ENCODE results near the gene CAMTA1. TPM values are rescaled to one million over a fixed set of nuclear protein-coding genes. Genes with fewer than 3 reads are reported as not detected.
"Not testable (repeated sequence)": the region's sequence is repeated elsewhere in the genome, so short reads cannot be mapped to it uniquely, and the experiment has no call there.

The CAMTA1 gene
- total RNA-seq, 1 donor from 2014 or later = 160 TPM

DNA sequence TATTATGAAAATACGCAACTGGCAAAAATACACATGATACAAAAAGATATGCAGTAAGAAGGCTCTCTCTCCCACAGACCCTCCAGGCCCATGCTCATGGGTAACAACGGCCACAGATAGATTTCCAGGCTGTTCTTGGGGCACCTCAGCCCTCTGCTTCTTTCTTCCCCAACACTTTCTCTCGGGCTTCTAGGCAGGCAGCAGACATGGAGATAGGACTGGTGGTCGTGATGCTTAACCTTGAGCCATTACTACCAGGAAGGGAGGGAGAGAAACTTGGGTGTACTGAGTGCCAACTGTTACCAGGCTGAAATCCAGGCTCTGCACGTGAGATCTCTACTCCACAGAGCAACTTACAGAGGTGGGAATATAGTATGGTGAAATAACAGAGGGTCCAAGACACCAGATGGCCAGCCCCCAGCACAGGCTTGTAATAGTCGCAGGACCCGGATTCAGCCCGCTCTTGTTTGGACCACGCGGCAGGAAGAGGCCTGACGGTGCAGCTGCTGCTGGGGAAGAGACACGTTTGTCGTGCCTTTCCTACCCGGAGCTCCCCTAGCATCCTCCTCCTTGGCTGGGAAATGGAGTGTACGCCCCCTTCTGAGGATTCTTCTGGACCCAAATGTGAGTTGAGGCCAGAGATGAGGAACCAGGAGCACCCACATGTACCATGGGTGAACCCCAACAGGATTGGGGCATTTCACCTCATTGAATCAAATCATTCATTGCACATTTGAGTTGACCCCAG is 544.8 kb downstream of the CAMTA1 start:
- H3K4me3 ChIP-seq = no peak overlapping the region
- peaks cover 13% of the 10 kb centered on the region for H3K4me1 ChIP-seq
- H3K27me3 ChIP-seq (ENCODE audit: low read depth) = peaks cover 28% of the 10 kb centered on the region
- intact Hi-C loops (cut with micrococcal nuclease) = no loop called here
- H3K9me3 ChIP-seq (replicated peaks) = peaks cover 9% of the 10 kb centered on the region
- TF ChIP-seq, protein P1, sequence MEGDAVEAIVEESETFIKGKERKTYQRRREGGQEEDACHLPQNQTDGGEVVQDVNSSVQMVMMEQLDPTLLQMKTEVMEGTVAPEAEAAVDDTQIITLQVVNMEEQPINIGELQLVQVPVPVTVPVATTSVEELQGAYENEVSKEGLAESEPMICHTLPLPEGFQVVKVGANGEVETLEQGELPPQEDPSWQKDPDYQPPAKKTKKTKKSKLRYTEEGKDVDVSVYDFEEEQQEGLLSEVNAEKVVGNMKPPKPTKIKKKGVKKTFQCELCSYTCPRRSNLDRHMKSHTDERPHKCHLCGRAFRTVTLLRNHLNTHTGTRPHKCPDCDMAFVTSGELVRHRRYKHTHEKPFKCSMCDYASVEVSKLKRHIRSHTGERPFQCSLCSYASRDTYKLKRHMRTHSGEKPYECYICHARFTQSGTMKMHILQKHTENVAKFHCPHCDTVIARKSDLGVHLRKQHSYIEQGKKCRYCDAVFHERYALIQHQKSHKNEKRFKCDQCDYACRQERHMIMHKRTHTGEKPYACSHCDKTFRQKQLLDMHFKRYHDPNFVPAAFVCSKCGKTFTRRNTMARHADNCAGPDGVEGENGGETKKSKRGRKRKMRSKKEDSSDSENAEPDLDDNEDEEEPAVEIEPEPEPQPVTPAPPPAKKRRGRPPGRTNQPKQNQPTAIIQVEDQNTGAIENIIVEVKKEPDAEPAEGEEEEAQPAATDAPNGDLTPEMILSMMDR (IDR thresholded peaks at IDR 0.05; ENCODE audit: borderline replicate concordance) = no peak
- no peak overlapping the region for H3K27ac ChIP-seq (replicated peaks)
- no peak for DNase-seq
- no peaks in the 10 kb centered on the region for H3K36me3 ChIP-seq

DNA sequence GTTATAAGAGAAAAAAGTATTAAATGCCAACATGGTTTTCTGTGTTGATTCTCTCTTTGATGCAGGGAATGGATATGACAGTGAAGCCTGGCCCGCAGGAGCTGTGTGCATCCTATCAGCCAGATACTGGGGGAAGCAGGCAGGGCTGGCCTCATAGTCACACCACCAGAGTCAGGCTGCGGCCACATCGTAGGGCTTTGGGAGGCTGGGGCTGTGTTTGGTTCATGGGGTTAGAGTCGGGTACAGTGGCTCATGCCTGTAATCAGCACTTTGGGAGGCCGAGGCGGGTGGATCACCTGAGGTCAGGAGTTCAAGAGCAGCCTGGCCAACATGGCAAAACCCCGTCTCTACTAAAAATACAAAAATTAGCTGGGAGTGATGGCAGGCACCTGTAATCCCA is 545.5 kb downstream of the CAMTA1 start:
- DNase-seq; H3K9me3 ChIP-seq (replicated peaks); H3K4me3 ChIP-seq; intact Hi-C loops (cut with micrococcal nuclease); H3K27ac ChIP-seq (replicated peaks); H3K36me3 ChIP-seq: not testable (repeated sequence)
- H3K27me3 ChIP-seq (ENCODE audit: low read depth) = peaks cover 28% of the 10 kb centered on the region
- peaks cover 13% of the 10 kb centered on the region for H3K4me1 ChIP-seq

DNA sequence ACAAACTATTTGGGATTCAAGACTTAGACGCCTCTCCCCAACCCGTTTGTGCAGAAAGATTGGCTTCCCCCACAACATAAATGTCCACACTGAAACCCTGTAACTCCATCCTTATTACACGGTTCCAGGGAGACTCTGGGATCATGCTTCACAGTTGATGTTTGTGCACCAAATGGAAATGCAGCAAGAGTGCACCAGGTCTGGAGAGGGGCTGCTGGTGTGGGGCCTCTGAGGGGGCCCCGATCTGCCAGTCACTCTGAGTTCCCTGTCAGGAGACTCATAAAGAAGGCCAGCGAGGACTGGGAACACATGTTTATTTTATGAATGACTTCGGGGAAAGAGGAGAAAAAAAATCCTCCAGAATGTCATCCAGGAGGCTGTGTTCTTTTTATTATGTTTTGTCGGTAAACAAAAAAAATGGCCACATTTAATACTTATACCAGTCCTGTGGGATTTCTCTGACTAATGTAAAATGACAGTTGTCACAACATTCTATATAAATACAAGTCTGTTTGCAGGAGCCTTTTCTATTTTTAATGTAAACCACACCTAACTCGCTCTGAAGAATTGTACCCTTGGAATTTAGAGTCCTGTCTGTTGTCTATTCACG is 546.8 kb downstream of the CAMTA1 start:
- Histone ChIP-seq H3K4me3 (no peak overlapping the region), H3K9me3 (replicated peaks) (peaks cover 9% of the 10 kb centered on the region), H3K27ac (replicated peaks) (no peak overlapping the region), H3K27me3 (ENCODE audit: low read depth) (peaks cover 28% of the 10 kb centered on the region), H3K36me3 (no peaks in the 10 kb centered on the region), H3K4me1 (peaks cover 13% of the 10 kb centered on the region)
- intact Hi-C loops (cut with micrococcal nuclease) = no loop called here
- DNase-seq = no peak
- TF ChIP-seq, protein P1 (IDR thresholded peaks at IDR 0.05; ENCODE audit: borderline replicate concordance) = no peak

DNA sequence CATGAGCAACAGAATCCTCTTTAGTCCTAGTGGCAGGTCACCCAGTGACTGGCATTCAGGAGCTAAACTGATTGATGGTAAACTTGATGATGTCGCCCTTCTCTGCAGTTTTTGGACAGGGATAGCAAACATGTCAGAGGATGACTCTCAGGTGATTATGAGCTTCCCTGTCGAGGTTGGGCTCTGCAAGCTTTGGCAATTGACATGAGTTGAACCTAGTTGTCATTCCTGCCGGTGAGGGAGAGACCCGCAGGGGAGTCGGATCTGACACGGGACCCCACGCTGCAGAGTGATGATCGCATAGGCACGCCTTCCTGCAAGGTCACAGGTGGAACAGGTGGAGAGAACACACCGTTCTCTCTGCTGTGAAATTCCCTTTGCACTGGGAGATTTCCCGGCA is 547.8 kb downstream of the CAMTA1 start:
- intact Hi-C loops (cut with micrococcal nuclease) = no loop called here

DNA sequence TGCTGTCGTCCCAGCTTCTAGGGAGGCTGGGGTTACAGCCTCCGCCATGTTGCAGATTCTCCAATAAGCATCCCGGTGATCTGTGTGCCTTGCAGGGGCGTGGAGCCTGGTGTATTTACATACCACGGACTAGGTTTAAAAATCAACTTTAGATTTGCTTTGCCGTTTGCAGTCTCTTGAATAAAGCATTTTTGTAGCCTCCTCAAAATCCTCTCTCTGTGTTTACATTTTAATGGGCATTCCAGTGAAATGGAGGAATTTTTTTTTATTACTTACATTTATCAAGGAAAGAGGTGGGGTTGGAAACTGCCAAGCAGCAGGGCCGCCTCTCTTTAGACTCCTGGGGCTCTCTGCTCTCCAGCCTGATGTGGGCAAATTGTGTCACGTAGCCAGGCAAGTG is 548.4 kb downstream of the CAMTA1 start:
- TF ChIP-seq, protein P1 (IDR thresholded peaks at IDR 0.05; ENCODE audit: borderline replicate concordance) = no peak
- no peak for DNase-seq
- H3K36me3 ChIP-seq = no peaks in the 10 kb centered on the region
- intact Hi-C loops (cut with micrococcal nuclease) = no loop called here
- no peaks in the 10 kb centered on the region for H3K9me3 ChIP-seq (replicated peaks)
- H3K27me3 ChIP-seq (ENCODE audit: low read depth) = peaks cover 22% of the 10 kb centered on the region
- H3K4me3 ChIP-seq = no peak overlapping the region
- no peak overlapping the region for H3K27ac ChIP-seq (replicated peaks)
- peaks cover 13% of the 10 kb centered on the region for H3K4me1 ChIP-seq

More for the DNA sequence above, 547.8 kb downstream of the CAMTA1 start:
- no peak overlapping the region for H3K27ac ChIP-seq (replicated peaks)
- TF ChIP-seq, protein P1 (IDR thresholded peaks at IDR 0.05; ENCODE audit: borderline replicate concordance) = no peak
- no peak overlapping the region for H3K4me3 ChIP-seq
- peaks cover 25% of the 10 kb centered on the region for H3K27me3 ChIP-seq (ENCODE audit: low read depth)
- H3K4me1 ChIP-seq = peaks cover 13% of the 10 kb centered on the region
- no peak for DNase-seq
- H3K36me3 ChIP-seq = no peaks in the 10 kb centered on the region
- H3K9me3 ChIP-seq (replicated peaks) = peaks cover under 1% of the 10 kb centered on the region

DNA sequence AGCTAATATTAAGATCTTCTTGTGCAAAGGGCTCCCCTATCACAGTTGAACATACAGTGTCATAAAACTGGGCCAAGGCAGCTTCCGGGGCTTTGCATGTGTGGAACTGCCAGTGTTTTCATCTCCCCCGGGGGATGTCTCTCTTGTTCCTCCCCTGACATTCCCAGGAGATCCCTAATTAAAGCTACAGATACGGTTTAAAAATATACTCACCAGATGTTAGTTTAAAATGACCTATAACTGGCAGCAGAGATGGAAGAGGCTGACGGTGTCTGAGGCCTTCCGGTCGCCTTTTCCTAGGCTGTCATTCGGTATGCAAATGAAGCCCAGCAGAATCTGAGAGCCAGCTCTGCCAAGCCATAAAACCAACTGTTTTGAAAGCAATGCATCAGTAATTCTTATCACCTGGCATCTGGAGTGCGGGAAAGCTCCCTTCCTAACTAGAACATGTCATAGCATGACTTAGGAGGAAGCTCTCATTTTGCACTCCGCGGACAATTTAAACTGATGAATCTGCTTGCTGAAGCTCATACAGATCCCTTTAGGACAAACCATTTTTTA is 549.3 kb downstream of the CAMTA1 start:
- intact Hi-C loops (cut with micrococcal nuclease) = no loop called here
- Histone ChIP-seq H3K4me1 (peaks cover 13% of the 10 kb centered on the region), H3K27ac (replicated peaks) (no peak overlapping the region), H3K27me3 (ENCODE audit: low read depth) (peaks cover 20% of the 10 kb centered on the region), H3K4me3 (no peak overlapping the region), H3K36me3 (no peaks in the 10 kb centered on the region), H3K9me3 (replicated peaks) (peaks cover 2% of the 10 kb centered on the region)
- TF ChIP-seq, protein P1 (IDR thresholded peaks at IDR 0.05; ENCODE audit: borderline replicate concordance) = no peak
- DNase-seq = no peak

Measured in left ventricle myocardium inferior (tissue), 1 donor.